H1 (cell line): ENCODE measurements around the gene HDAC8. TPM values are rescaled to one million over a fixed set of nuclear protein-coding genes. Genes with fewer than 3 reads are reported as not detected.

Experiments used
- CTCF ChIA-PET: fragments of 300-600 bp; sonication (Branson Sonifier 250); formaldehyde crosslinking; loops from one replicate; lab custom pipeline; 2021; ENCODE audit not compliant: partially characterized antibody; lab: Charles Lee
- POLR2A ChIA-PET: fragments of 300-600 bp; sonication (Branson Sonifier 250); formaldehyde crosslinking; loops from one replicate; lab custom pipeline; 2021; ENCODE audit warnings: inconsistent platforms; ENCODE audit not compliant: partially characterized antibody; lab: Charles Lee
- DNase-seq, 2 experiments: peaks; one replicate each; pipeline versions ENCODE4 v3.0.0 to v3.0.0-alpha.2; 2010 to 2022; ENCODE audit warnings: low spot score in 2 of 2, low read depth in 1 of 2, mixed read lengths in 1 of 2
- FAIRE-seq: peaks from 2 replicates; lab custom pipeline; 2011; peaks lifted over from hg19 to GRCh38; lab: Jason Lieb, UNC
- H2AFZ ChIP-seq: 2 replicates; pipeline ENCODE4 v1.8.1; 2012; ENCODE audit warnings: low read length, inconsistent platforms
- H2AK5ac ChIP-seq: 2 replicates; pipeline ENCODE4 v1.6.1; 2013; ENCODE audit warnings: low read depth, low read length
- H2BK120ac ChIP-seq: replicated peaks from 2 replicates; pipeline ENCODE3; 2013; ENCODE audit warnings: low read depth, low read length, inconsistent platforms
- H2BK12ac ChIP-seq: 2 replicates; pipeline ENCODE4 v1.6.1; 2013; ENCODE audit warnings: low read depth, low read length
- H2BK15ac ChIP-seq: 2 replicates; pipeline ENCODE4 v1.6.1; 2013; ENCODE audit warnings: low read length
- H2BK20ac ChIP-seq: 2 replicates; pipeline ENCODE4 v1.6.1; 2013; ENCODE audit warnings: low read length
- H2BK5ac ChIP-seq: 2 replicates; pipeline ENCODE4 v1.6.1; 2013; ENCODE audit warnings: low read depth, low read length
- H3K14ac ChIP-seq: 2 replicates; pipeline ENCODE4 v1.6.1; 2013; ENCODE audit warnings: inconsistent platforms; ENCODE audit not compliant: insufficient read length
- H3K18ac ChIP-seq: 2 replicates; pipeline ENCODE4 v1.6.1; 2013; ENCODE audit warnings: low read length; ENCODE audit errors: extremely low read depth
- H3K23ac ChIP-seq: 2 replicates; pipeline ENCODE4 v1.6.1; 2013; ENCODE audit warnings: inconsistent platforms; ENCODE audit not compliant: insufficient read length
- H3K23me2 ChIP-seq: 2 replicates; pipeline ENCODE4 v1.6.1; 2013; ENCODE audit warnings: low read depth, low read length
- H3K27ac ChIP-seq: 2 replicates; pipeline ENCODE4 v1.6.1; 2011; ENCODE audit warnings: low read depth, low read length, inconsistent platforms
- H3K27me3 ChIP-seq, 4 experiments: replicated peaks in 1 of 4; 1 replicate in 1 of 4; 2 replicates in 3 of 4; pipeline versions ENCODE4 v1.6.1 to v1.8.1; 2011 to 2013; ENCODE audit warnings: low read length in 3 of 4, mild to moderate bottlenecking in 3 of 4, inconsistent platforms in 2 of 4, mixed read lengths in 2 of 4, moderate library complexity in 1 of 4; ENCODE audit not compliant: control insufficient read depth in 3 of 4, insufficient read depth in 3 of 4; ENCODE audit errors: extremely low read depth in 1 of 4
- H3K36me3 ChIP-seq, 4 experiments: 2 replicates each; pipeline versions ENCODE4 v1.6.1 to v1.8.1; 2011 to 2013; ENCODE audit warnings: mild to moderate bottlenecking in 4 of 4, low read length in 3 of 4, moderate library complexity in 2 of 4, control low read depth in 1 of 4, inconsistent platforms in 1 of 4; ENCODE audit not compliant: insufficient read depth in 4 of 4, control insufficient read depth in 2 of 4
- H3K4ac ChIP-seq: replicated peaks from 2 replicates; pipeline ENCODE3; 2013; ENCODE audit warnings: low read length, low read depth, mixed read lengths, inconsistent platforms; ENCODE audit not compliant: insufficient read length
- H3K4me1 ChIP-seq, 4 experiments: replicated peaks in 1 of 4; 1 replicate in 1 of 4; 2 replicates in 3 of 4; pipeline versions ENCODE4 v1.6.1 to v1.8.1; 2011 to 2013; ENCODE audit warnings: low read length in 3 of 4, inconsistent platforms in 2 of 4, mixed read lengths in 1 of 4; ENCODE audit not compliant: insufficient read depth in 4 of 4, control insufficient read depth in 3 of 4
- H3K4me2 ChIP-seq, 2 experiments: 2 replicates each; pipeline versions ENCODE4 v1.6.1 to v1.8.1; 2011 to 2013; ENCODE audit warnings: low read depth in 2 of 2, low read length in 2 of 2, control low read depth in 1 of 2, inconsistent platforms in 1 of 2, mild to moderate bottlenecking in 1 of 2; ENCODE audit not compliant: insufficient read depth in 1 of 2
- H3K4me3 ChIP-seq, 4 experiments: fragments of 200-600, 300-600 bp in 1 of 4; sonication (generic), shearing (Covaris generic), sonication (Bioruptor Twin) in 1 of 4; 2 replicates each; pipeline versions ENCODE4 v1.5.1 to v1.8.1; 2011 to 2016; ENCODE audit warnings: low read length in 4 of 4, low read depth in 3 of 4, control low read depth in 2 of 4, inconsistent platforms in 2 of 4, mild to moderate bottlenecking in 2 of 4, mixed read lengths in 1 of 4, moderate library complexity in 1 of 4; ENCODE audit not compliant: insufficient read depth in 2 of 4; ENCODE audit errors: extremely low read depth in 1 of 4
- H3K56ac ChIP-seq: replicated peaks from 2 replicates; pipeline ENCODE3; 2013; ENCODE audit warnings: low read depth, mild to moderate bottlenecking, mixed read lengths, low read length, inconsistent platforms; ENCODE audit not compliant: insufficient read length
- H3K79me1 ChIP-seq: 2 replicates; pipeline ENCODE4 v1.6.1; 2013; ENCODE audit warnings: low read depth, low read length, control low read depth
- H3K79me2 ChIP-seq, 2 experiments: 2 replicates each; pipeline versions ENCODE4 v1.6.1 to v1.8.1; 2012 to 2013; ENCODE audit warnings: low read length in 2 of 2, mild to moderate bottlenecking in 2 of 2, inconsistent platforms in 1 of 2; ENCODE audit not compliant: insufficient read depth in 2 of 2, control insufficient read depth in 1 of 2
- H3K9ac ChIP-seq, 4 experiments: replicated peaks in 1 of 4; 1 replicate in 1 of 4; 2 replicates in 3 of 4; pipeline versions ENCODE4 v1.6.1 to v1.8.1; 2011 to 2013; ENCODE audit warnings: low read depth in 3 of 4, low read length in 3 of 4, control low read depth in 2 of 4, mild to moderate bottlenecking in 2 of 4, moderate library complexity in 2 of 4, inconsistent platforms in 1 of 4; ENCODE audit errors: extremely low read depth in 1 of 4
- H3K9me3 ChIP-seq, 2 experiments: 2 replicates each; pipeline versions ENCODE4 v1.6.1 to v1.8.1; 2012 to 2013; ENCODE audit warnings: mild to moderate bottlenecking in 2 of 2, moderate library complexity in 2 of 2, control low read depth in 1 of 2, inconsistent platforms in 1 of 2, low read depth in 1 of 2, low read length in 1 of 2, mixed read lengths in 1 of 2; ENCODE audit not compliant: insufficient read depth in 2 of 2
- H4K20me1 ChIP-seq, 2 experiments: replicated peaks in 1 of 2; 2 replicates each; pipeline versions ENCODE3 to v1.8.1; 2011 to 2013; ENCODE audit warnings: inconsistent platforms in 2 of 2, low read length in 2 of 2, mild to moderate bottlenecking in 1 of 2; ENCODE audit not compliant: insufficient read depth in 2 of 2, control insufficient read depth in 1 of 2
- H4K5ac ChIP-seq: 2 replicates; pipeline ENCODE4 v1.6.1; 2013; ENCODE audit warnings: low read length, low read depth, mixed read lengths, inconsistent platforms; ENCODE audit not compliant: insufficient read length
- H4K8ac ChIP-seq: 2 replicates; pipeline ENCODE4 v1.8.0; 2013; ENCODE audit warnings: mild to moderate bottlenecking, moderate library complexity, low read length, inconsistent platforms; ENCODE audit not compliant: insufficient read depth; ENCODE audit errors: extremely low read depth
- H4K91ac ChIP-seq: replicated peaks from 2 replicates; pipeline ENCODE3; 2013; ENCODE audit warnings: low read length, mixed read lengths, inconsistent platforms; ENCODE audit not compliant: insufficient read length
- RAD21 ChIP-seq, 2 experiments: IDR thresholded peaks in 1 of 2; conservative IDR thresholded peaks in 1 of 2; 2 replicates each; pipeline ENCODE4 v1.6.1; 2011; ENCODE audit warnings: low read depth in 2 of 2, low read length in 2 of 2, improper control_type of control experiment in 1 of 2, inconsistent platforms in 1 of 2, mild to moderate bottlenecking in 1 of 2, moderate library complexity in 1 of 2
- SRF ChIP-seq: IDR thresholded peaks from 2 replicates; pipeline ENCODE4 v1.6.1; 2011; ENCODE audit warnings: mild to moderate bottlenecking, low read depth, low read length, moderate library complexity
- WGBS, 2 experiments: shearing (Covaris generic) in 1 of 2; methylation state at CpG; one replicate each; pipeline versions ENCODE4 v1.1.6 to v1.1.7; 2013 to 2015; ENCODE audit warnings: low lambda C conversion rate in 2 of 2, mixed read lengths in 2 of 2, inconsistent platforms in 1 of 2, low coverage in 1 of 2, missing lambda C conversion rate in 1 of 2; ENCODE audit not compliant: insufficient replicate concordance in 2 of 2, insufficient coverage in 1 of 2, insufficient read length in 1 of 2; ENCODE audit errors: extremely low coverage in 1 of 2, missing lambda C conversion rate in 1 of 2; 5-methylcytosine and 5-hydroxymethylcytosine counted together
- polyA plus RNA-seq, 7 experiments: library from polyadenylated mRNA; depleted of rRNA in 3 of 7; stranded (reverse) in 5 of 7; unstranded in 2 of 7; fragments of >200 nt in 5 of 7; fragments of 200-250 nt in 2 of 7; gene quantifications; 1 replicate in 5 of 7; 2 replicates in 1 of 7; 4 replicates in 1 of 7; pipeline versions ENCODE4 v1.2.1 to v1.2.3, GENCODE V29; 2011 to 2013; ENCODE audit warnings: missing spikeins in 2 of 7, mixed read lengths in 2 of 7
- total RNA-seq: library from RNA; stranded (reverse); fragmentation: NEBNext Ultra II Directional; extraction: Animal tissue kit (Norgen Biotek cat#: 25700); gene quantifications from 2 replicates; pipeline ENCODE4 v1.2.1, GENCODE V29; 2021
- TF ChIP-seq, protein P1 (sequence below): IDR thresholded peaks from 2 replicates; pipeline ENCODE4 v1.6.1; 2012; ENCODE audit warnings: low read length, inconsistent platforms

The HDAC8 gene
- total and polyA plus RNA-seq, 2 of the 8 experiments (the other 6 are each of a cell fraction or from before 2014, with no cell fraction given), result 9.7 to 20.3 TPM

DNA sequence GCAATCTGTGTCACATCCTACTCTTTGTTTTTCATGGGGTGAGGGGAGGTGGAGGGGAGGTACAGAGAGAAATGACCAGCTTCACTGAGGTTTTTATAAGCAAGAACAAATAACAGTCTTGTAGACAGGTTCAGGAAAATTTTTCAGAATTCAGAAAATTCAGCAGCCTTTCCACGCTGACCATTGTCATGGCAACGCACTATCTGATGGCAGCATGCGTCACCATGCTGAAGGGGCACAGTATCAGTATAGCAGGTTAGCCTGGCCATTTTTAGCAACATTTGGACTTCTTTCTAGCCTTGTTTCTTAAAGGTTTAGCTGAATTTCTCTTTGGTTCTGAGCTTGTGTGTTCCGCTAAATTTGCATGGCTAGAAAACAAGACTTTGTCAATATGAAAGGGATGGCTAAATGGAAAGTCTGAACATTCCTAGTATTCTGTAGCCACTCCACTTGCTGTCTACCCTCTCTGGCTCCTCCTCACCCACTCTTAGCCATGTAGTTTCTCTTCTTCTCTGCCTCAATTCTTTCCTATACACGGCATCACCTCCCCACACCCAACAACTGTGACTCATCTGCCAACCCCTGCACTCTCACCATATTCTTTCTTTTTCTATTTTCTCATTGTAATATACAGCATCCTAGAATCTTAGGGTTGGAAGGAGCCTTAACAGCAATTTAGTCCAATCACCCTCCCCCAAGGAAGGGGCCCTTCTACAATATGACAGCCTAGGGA is 224.2 kb downstream of the HDAC8 start:
- Histone ChIP-seq H2BK20ac (no peak overlapping the region), H4K5ac (no peak overlapping the region), H4K91ac (no peak overlapping the region), H3K27ac (no peak overlapping the region), H2BK120ac (no peak overlapping the region), H2AK5ac (no peak overlapping the region), H4K8ac (no peak overlapping the region), H3K4me2 (no peak overlapping the region), H3K23ac (no peak overlapping the region), H4K20me1 (peaks cover 0 to 1% of the 10 kb centered on the region in 2 experiments), H3K18ac (no peak overlapping the region), H2BK5ac (no peak overlapping the region), H2BK15ac (no peak overlapping the region), H3K9ac (no peak overlapping the region), H3K27me3 (no peaks in the 10 kb centered on the region), H3K4me1 (peaks cover 1 to 3% (median 3%) of the 10 kb centered on the region in 4 experiments; a peak in 5 of 7 replicates), H2BK12ac (no peak overlapping the region), H3K4ac (no peak overlapping the region), H2AFZ (no peak overlapping the region), H3K56ac (no peak overlapping the region), H3K14ac (no peak overlapping the region), H3K23me2 (no peaks in the 10 kb centered on the region), H3K79me2 (no peaks in the 10 kb centered on the region), H3K36me3 (no peaks in the 10 kb centered on the region; a peak in 1 of 8 replicates), H3K79me1 (no peaks in the 10 kb centered on the region), H3K9me3 (no peaks in the 10 kb centered on the region), H3K4me3 (no peak overlapping the region)
- FAIRE-seq (no peak), DNase-seq (no peak)
- WGBS, 2 experiments, result 93% methylated on average over 5 of the region's 5 CpGs; no CpG with 5 or more reads in 1 of the 2 experiments
- CTCF ChIA-PET, result interaction anchor here (0.6 to 1.6 kb wide), 3 partner anchors 48 to 146 kb away, joined by 3 to 5 read pairs (median 3); no protein-coding TSS in a partner anchor
- POLR2A ChIA-PET, result no interaction called here
- TF ChIP-seq RAD21 (IDR thresholded peaks at IDR 0.05 in 1 of 2, conservative IDR thresholded peaks at IDR 0.05 in 1 of 2; ENCODE audit: low read depth in 2 of 2, low read length in 2 of 2) (no peak), SRF (no peak)
- TF ChIP-seq, protein P1, sequence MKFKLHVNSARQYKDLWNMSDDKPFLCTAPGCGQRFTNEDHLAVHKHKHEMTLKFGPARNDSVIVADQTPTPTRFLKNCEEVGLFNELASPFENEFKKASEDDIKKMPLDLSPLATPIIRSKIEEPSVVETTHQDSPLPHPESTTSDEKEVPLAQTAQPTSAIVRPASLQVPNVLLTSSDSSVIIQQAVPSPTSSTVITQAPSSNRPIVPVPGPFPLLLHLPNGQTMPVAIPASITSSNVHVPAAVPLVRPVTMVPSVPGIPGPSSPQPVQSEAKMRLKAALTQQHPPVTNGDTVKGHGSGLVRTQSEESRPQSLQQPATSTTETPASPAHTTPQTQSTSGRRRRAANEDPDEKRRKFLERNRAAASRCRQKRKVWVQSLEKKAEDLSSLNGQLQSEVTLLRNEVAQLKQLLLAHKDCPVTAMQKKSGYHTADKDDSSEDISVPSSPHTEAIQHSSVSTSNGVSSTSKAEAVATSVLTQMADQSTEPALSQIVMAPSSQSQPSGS, result no peak
